LHCN-M2 (cell line): Measurements from ENCODE around the gene SH3PXD2A. TPM values are rescaled to one million over a fixed set of nuclear protein-coding genes. Genes with fewer than 3 reads are reported as not detected.

Source experiments
- DNase-seq: peaks from one replicate; pipeline ENCODE4 v3.0.0-alpha.2; 2012; ENCODE audit warnings: low read depth
- total RNA-seq: library from RNA; depleted of rRNA; stranded (reverse); fragments of >200 nt; gene quantifications from 2 replicates; pipeline ENCODE4 v1.2.3, GENCODE V29; 2014

The SH3PXD2A gene
- total RNA-seq, 1 experiment from 2014 or later = 18.4 TPM

DNA sequence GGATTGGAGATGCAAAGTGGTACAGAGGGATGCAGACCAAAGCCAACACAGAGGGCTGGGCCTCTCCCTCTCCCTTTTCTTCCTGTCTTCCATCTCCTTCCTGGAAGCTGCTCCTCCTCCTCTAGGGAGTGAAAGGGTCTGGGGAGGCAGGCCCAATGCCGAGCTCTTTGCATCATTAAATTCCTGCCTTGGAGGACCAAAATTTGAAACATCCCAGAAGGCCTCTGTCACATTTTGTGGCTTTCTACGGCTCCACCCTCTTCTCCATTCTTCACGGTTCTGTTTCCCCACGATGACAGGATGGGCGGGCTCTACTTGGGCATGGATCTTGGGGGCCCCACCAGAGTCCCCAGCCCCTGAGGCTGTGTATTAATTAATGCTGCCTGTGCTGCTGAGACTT is 285.5 kb downstream of the SH3PXD2A start:
- no peak for DNase-seq

DNA sequence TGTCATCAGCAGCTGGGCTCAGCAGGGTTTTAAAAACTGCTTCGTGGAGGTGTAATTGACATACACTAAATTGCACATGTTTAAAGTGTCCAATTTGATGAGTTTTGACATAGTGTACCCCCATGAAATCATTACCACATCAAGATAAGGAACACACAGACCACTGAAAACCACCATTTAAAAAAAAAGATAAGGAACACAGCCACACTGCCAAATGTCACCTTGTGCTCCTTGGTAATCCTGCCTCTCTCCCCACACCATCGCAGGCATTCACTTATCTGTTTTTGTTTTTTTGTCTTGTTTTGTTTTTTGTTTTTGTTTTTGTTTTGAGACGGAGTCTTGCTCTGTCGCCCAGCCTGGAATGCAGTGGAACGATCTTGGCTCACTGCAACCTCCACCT is 286.9 kb downstream of the SH3PXD2A start:
- DNase-seq = no peak

DNA sequence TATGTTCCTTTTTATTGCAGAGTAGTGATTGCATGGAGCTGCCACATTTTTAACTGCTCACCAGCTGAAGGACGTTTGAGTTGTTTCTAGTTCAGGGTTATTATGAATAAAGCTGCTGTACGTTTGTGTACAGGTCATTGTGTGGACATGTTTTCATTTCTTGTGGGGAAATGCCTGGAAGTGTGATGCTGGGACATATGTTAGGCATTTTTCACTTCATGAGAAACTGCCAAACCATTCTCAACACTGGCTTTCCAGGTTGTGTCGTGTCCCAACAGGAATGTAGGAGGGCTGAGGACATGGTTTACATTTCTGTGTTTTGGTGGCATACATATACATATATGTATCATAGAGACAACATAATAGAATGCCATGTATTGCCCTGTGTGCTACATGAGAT is 288.8 kb downstream of the SH3PXD2A start:
- no peak for DNase-seq

DNA sequence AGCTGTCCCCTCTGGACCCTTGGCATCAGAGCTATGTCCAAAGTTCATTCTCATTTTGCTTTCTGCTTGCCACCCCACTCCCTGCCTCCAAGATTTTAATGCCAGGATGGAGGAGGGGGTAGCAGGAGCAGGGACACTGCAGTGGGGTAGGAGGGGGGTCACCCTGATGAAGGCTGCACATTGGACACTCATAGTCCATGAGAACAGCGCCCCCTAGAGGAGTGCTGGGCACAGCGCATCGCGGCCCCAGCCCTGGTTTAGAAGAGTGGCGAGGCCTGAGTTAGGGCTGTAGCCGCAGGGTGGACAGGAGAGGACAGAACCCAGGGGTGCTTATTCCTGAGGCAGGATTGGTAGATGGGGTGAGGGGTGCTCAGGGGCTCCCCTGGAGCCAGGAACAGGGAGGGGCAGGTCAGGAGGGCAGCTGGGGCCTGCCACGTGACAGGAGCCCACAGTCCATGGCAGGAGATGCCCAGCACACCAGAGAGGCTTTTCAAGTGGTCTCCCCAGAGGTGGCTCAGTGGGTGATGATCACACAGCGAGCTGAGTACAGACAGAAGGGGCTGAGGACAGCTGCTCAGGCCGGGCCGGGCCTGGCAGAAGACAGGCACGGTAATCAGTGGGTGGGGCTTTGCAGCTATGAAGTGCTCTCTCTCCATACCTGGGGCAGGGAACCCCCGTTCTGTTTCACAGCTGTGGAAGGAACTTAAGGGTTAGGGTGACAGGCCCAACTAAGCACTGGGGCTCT is 290.4 kb downstream of the SH3PXD2A start:
- DNase-seq = no peak

DNA sequence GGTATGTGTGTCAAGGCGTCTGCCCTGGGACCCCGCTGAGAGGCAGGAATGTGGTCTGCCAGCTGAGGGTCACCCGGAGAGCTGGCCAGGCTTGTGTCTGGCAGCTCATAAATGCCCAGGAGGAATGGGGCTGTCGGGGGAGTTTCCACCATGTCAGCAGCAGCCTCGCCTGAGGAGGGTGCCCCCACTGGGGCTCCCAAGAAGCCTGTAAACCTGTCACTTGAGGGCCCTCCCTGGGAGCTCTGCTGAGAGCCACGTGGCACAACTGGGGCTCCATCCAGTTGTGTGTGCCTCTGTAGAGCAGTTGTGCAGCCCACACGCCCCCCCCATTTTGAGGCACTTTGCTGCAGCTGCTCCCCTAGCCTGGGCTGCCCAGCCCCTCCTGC is 291.3 kb downstream of the SH3PXD2A start:
- DNase-seq = no peak

DNA sequence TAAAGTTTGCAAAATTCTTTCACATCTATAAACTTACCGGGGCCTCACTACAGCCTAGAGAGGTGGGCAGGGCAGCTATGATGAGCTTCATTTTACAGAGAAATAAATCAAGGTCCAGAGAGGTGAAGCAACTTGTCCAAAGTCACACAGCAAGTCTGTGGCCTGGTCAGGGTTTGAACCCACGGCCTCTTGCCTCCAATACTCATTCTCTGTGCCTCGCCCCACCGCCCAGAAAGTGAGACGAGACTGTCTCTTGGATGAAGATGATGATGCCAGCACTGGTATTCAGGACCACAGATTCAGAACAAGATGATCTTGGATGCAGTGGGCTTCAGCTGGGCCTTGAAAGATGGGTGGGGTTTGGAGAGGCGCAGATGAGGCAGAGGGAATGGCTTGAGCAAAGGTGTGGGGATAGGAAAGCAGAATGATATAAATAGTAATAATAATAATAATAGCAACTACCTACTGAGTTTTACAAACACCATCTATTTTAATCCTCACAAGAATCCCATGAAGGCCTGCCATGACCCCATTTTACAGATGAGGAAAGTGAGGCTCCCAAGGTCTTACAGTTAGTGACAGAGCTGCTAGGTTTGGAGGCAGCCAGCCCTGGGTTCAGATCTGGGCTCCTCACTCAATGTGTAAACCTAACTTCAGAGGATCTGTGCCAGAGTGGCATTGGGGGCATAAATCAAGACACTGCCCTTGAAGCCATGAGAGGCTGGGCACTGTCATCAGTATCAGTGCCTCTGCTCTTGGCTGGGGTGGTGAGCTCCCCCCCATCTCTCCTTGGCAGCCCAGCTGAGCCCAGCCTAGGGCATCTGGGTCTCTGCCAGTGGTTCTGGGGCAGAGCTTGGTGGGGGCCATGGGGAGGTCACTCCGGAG is 291.9 kb downstream of the SH3PXD2A start:
- no peak for DNase-seq

DNA sequence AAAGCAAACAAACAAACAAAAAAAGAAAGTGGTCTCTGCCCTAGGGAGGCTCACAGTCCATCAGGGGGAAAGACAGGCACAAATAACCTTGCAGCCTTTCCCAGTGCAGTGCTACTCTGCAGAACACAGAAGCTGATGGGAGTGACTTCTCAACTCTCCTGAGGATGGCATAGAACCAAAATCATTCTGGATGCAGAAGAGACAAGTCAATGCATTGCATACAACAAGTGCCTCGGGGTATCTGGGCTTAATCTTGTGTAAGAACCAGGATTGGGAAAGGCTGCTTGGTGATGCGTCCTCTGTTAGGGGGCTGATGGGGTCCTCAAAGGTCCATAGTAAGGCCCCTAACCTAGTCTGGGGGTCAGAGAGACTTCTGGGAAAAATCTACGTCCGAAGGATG is 293.0 kb downstream of the SH3PXD2A start:
- no peak for DNase-seq

DNA sequence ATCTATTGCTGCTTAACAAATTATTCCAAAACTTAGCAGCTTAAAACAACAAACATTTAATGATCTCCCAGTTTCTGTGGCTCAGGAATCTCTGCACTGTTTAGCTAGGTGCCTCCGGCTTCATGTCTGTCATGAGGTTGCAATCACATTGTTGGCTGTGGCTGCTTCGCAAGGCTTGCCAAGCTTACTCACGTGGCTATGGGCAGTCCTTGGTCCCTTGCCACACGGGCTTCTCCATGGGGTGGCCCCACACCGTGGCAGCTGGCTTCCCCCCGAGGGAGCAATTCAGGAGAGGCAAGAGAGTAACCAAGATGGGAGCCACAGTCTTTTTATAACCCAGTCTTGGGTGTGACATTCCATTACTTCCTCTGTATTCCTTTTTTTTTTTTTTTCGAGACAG is 294.5 kb downstream of the SH3PXD2A start:
- DNase-seq = no peak

DNA sequence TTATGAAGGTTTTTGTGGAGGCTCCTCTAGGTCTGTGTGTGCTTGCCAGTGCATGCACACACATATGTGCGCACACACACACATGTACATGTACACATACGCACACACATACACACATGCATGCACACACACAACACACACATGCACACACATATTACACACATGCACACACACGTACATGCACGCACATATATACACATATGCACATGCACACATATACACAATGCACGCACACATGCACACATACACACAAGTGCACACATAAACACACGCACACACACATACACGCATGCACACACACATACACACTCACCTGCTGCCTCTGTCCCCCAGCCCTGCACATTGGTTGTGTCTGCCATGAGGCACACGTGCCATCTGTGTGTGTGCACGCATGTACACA is 295.6 kb downstream of the SH3PXD2A start:
- DNase-seq = no peak

DNA sequence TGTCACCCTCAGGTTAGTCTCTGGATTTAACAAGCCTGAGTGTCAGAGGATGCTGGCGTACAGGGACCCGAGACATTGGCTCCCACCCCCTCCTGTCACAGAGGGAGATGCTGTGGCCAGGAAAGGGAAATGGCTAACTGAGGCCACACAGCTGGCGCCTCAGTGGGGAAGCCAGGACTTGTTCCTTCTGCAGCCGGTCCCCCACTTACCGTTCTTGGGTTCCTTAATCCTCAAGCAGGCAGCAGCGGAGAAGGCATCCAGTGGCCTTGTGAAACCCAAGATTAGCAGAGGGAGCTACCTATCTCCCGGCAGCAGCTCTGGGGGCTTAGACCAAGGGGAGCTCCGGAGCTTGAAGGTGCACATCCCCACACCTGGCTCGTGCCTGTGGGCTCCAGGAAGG is 296.5 kb downstream of the SH3PXD2A start:
- no peak for DNase-seq

DNA sequence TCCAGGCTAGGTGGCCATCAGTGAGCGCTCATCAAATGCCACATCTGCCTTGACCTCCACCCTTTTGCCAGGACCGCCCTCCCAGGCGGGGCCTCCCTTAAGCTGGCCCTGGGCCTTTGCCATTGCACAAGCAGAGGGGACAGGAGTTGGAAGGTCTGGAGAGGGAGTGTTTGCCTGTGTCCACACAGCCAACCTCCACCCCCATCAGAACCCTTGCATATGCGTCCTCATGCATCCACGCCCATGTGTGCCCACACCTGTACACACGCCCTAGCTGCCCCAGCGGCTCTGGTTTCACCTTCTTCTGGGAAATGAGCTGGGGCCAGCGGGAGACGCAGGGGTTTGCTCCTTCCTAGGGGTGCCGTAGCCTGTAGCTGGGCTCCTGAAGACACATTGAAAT is 297.9 kb downstream of the SH3PXD2A start:
- no peak for DNase-seq

DNA sequence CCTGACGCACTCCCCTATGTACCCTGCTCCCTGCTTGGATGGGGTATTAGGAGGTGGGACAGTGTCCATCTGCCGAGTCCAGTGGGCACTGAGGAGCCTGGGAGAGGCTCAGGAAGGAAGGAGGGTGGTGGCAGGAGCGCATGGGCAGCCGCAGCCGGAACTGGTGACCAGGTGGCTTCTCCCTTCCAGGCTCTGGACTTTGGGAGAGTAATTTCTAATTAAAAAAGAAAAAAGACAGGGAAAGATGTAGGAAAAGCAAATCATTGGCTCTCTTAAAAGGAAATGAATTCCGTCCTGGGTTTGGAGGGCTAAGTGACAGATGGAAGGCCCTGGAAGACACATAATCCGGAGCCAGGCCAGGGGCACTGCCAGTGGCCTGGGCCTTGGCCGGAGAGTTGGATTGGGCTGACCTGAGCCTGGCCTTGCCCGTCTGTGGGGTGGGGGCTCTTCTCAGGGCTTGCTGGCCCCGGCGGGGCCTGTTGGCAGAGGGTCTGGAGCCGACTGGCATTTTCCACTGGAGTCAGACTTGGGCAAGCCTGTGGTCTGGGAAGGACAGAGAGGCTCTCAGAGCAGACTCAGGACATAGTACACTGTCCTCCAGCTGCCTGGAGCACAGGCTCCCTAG is 298.9 kb downstream of the SH3PXD2A start:
- no peak for DNase-seq

DNA sequence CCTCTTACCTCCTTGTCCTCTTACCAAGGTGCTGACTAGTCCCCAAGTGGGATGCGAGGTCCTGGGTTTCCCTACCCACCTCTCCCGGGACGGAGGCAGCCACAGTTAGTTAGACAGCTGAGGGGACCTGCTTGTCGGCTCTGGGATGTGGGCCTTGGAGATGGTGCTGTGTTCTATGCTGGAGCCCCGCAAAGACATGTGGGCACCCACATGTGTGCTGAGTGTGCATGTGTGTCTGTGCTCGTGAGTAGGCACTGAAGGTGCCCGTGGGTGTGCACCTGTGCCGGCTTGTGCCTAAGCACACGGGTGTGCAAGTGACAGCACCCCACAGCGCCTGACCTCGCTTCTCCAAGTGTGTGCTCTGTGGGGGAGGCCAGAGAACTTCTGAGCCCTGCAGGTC is 299.7 kb downstream of the SH3PXD2A start:
- no peak for DNase-seq

DNA sequence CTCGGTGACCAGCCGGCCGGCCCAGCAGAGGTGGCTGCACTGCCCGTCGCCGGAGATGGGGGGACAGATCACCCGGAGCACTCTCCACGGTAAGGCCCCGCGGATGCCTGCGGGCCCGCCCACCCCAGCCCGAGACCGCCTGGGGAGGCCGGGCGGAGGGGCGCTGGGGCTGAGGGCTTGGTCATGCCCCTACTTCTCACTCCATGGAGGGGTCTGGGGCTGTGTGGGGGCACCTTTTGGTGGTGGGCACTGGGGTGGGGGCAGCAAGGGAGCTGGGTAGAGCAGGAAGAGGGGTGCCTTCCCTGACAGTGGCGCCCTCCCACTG is 300.1 kb downstream of the SH3PXD2A start:
- no peak for DNase-seq

DNA sequence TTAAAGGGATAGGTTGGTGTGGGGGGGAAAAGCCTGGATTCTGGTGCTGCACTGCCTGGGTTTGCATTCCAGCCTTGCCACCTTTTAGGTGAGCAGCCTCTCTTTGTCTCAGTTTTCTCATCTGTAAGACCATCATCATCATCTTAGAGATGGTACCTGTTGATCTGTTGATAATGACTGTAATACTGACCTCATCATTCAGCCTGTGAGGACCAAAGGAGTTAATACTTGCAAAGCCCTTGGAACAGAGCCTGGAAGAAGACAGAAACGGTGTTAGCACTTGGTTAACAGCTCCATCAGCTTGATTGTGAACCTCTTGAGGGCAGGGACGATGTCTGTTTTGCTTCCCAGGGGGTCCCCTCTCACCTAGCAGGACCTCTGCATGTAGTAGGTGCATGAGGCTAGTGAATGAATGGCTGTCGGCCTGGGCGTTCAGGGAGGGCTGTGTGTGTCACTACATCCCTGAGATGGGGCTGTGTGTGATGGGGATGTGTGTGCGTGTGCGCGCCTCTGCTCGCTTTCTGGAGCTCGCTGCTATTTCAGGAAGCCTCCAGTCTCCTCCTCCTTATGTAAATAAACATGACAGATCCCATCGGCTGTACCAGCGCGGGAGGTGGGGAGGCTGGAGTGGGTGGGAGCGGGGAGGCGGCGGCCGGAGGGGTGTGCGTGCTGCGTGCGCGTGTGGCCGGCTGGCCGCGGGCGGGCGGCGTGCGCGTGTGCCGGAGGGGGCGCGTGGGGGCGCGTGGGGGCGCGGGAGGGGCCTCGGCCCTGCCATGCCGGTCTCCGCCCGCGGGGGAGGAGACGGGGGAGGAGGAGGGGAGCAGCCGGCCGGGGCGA is 300.7 kb downstream of the SH3PXD2A start:
- DNase-seq = no peak

DNA sequence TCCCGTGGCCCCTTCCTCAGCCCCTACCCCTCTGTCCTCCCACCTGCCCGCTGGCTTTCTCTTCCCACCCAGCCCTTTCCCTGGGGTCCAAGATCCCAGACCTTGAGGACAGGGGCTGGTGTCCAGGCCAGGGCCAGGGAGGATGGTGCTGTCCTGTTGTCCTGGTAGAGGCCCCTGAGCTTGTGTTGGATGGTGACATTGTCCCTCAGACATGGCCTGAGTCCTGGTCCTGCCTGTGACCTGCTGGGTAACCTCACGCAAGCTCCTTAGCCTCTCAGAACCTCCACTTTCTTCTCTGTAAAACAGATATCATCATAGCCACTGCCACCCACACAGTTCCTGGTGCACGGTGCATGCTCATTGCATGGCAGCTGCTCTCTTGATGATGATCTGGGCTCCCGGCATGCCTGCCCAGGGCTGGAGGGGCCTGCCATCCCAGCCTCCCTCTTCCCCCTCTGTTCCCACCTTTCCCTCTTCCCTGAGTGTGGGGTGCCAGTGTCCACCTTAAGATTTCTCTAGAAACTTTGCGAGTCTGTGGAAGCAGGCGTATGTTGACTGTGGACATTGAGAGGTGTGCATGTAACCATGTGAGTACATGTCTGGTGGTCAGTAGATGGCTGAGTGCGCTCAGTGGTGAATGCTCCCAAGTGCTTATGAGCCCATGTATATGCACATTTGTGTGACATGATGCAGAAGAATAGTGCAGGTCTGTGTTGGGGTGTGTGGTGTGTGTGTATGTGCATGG is 301.5 kb downstream of the SH3PXD2A start:
- DNase-seq = no peak

DNA sequence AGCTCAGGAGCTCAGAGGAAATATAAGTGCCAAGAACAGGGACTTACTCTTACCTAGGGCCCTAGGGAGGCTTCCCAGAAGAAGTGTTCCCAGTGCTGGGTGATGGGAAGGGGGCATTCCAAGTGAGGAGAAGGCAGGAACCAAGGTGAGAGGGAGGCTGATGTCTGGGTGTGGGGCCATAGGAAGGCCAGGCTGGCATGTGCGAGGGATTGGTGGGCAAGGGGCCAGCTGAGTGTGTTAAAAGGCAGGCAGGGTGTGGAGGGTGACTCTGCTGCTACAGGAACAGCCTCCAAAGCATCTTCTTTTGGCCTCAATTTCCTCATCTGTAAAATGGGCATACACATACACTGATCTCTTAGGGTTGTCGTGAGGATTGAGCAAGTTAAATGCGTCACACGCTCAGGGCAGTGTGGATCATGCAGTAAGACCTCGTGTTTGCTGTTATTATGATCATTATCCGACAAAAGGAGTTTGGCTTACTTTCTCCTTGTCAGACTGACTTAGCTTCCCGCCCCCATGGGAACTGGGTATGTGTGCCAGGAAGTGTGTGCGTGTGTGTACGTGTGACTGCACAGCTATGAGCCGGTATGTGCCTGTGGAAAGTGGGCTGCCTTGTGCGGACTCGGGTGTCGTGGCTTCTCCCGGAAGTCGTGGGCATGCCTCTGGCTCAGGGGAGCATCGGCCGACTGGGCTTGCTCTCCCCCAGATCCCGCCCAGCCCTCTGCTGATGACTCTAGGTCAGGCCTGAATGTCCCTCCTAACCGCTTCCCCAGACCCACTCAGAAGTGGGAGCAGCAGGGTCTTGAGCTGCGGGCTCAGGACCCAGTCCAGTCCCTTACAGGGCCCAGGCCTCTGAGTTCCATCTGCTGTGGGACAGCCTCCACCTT is 302.3 kb downstream of the SH3PXD2A start:
- no peak for DNase-seq

DNA sequence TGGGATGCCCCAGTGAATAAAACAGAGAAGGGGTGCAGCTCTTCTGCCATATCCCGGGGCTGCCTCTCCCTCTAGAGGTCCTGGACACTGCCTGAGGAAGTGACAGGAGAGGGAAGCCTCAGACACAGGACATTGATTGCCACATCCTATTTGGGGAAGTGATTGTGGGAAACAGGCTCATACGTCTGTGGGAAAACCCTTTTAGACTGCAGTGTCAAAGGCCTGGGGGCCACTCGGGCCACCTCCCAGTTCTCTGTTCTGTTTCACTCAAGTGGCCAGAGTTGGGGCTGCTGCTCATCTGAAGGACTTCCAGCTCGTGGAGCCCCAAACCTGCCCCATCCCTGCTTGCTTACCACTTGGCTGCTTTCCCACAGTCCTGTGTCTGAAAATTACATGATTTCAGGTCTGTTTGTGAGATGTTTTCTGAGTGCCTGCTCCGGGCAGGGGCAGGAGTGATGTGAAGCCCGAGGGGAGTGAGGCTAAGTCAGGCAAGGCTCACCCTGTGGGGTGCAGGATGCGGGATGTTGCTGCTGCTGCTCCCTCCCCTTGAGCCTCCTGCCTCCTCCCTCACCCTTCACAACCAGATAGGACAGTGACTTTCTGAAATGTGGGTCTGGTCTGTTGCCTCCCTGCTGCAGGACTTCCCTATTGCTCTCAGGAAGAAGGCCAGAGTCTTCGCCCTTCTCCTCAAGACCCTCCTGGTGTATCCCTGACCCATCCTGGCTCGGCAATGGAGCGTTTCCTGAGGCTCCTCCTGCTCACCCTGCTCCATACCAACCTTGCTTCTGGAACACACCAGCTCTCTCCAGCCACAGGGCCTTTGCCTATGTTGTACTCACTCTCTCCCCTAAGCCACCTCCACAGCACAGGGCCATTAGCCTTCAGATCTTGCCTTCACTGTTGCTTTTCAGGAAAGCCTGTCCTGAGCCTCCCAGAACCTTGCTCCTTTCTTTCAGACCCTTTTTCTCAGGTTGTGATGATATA is 303.5 kb downstream of the SH3PXD2A start:
- no peak for DNase-seq

DNA sequence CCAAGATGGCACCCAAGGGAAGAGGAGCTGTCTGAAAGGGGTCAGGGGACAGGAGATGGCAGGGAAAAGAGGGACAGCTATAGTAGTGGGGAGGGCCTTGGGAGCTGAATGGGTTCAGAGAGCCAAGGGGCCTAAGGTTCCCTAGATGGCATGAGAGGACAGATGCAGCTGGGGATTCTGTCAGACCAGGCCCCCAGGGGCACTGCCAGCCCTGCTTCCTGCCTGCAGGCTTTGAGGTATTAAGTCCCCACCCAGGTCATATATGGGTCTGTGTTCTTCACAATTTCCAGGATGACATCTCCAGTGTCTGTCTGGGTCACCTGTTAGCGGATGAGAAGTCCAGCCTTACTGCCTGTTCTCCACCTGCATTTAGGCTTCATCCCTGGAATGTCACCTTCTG is 305.1 kb downstream of the SH3PXD2A start:
- DNase-seq = no peak
